ENCODE data around the gene TES. TPM values are rescaled to one million over a fixed set of nuclear protein-coding genes. Genes with fewer than 3 reads are reported as not detected.

The TES gene
- total and polyA plus RNA-seq, 9 of the 15 experiments (the other 6 are each of a cell fraction or from before 2014, with no cell fraction given): 20.7 to 61.6 (median 53.8) TPM

GRCh38 chr7:116211006-116211912 is 920 bp downstream of the TES start (continued):
- peak in 1 of 2 experiments; percentile 89; a peak in 3 of 4 replicates for TF ChIP-seq MLLT1 (IDR thresholded peaks at IDR 0.05)
- 0 out of 2 replicates have a peak, but pooled peaks have one; percentile 47 for TF ChIP-seq CREB3L1 (IDR thresholded peaks at IDR 0.05; ENCODE audit: borderline replicate concordance, low read depth)
- TF ChIP-seq SAP30 (IDR thresholded peaks at IDR 0.05; ENCODE audit: borderline replicate concordance, insufficient read depth, low read depth, low read length, poor library complexity, severe bottlenecking): peak; percentile 36
- peak; percentile 99 for TF ChIP-seq JUND (IDR thresholded peaks at IDR 0.05; ENCODE audit: borderline replicate concordance, low read depth, low read length)
- TF ChIP-seq JUND (tag; IDR thresholded peaks at IDR 0.05; ENCODE audit: borderline replicate concordance, low read depth, low read length): peak; percentile 98; the same call in 2 of the 3 replicates
- TF ChIP-seq SAFB2 (IDR thresholded peaks at IDR 0.05; ENCODE audit: borderline replicate concordance, low read depth, low read length, severe bottlenecking): no peak
- TF ChIP-seq ZNF41 (CRISPR knock-in tag; conservative IDR thresholded peaks at IDR 0.05): 0 out of 2 replicates have a peak, but pooled peaks have one; percentile 16
- no peak for TF ChIP-seq ELF4 (CRISPR knock-in tag; IDR thresholded peaks at IDR 0.05)
- TF ChIP-seq RBM14 (IDR thresholded peaks at IDR 0.05; ENCODE audit: borderline replicate concordance, insufficient read depth, low read depth, low read length): no peak
- no peak for TF ChIP-seq FOXJ2 (tag; IDR thresholded peaks at IDR 0.05)
- TF ChIP-seq ZNF12 (CRISPR knock-in tag; IDR thresholded peaks at IDR 0.05): 0 out of 2 replicates have a peak, but pooled peaks have one; percentile 45
- TF ChIP-seq POLR2G (IDR thresholded peaks at IDR 0.05; ENCODE audit: low read depth, low read length): peak; percentile 79
- peak; percentile 98 for TF ChIP-seq ATF3 (IDR thresholded peaks at IDR 0.05)
- peak; percentile 90 for TF ChIP-seq ATF3 (CRISPR knock-in tag; conservative IDR thresholded peaks at IDR 0.05)
- TF ChIP-seq ZBTB17 (CRISPR knock-in tag; IDR thresholded peaks at IDR 0.05): no peak
- TF ChIP-seq SRF (CRISPR knock-in tag; IDR thresholded peaks at IDR 0.05): peak in 1 of 2 experiments; percentile 45; a peak in 1 of 4 replicates
- TF ChIP-seq ZNF146 (CRISPR knock-in tag; IDR thresholded peaks at IDR 0.05; ENCODE audit: unreplicated experiment): no peak
- no peak for TF ChIP-seq ZBTB8A (IDR thresholded peaks at IDR 0.05; ENCODE audit: partially characterized antibody)
- TF ChIP-seq SP1 (CRISPR knock-in tag; IDR thresholded peaks at IDR 0.05): peak; percentile 62; the same call in 1 of the 2 replicates
- peak; percentile 21; the same call in 1 of the 2 replicates for TF ChIP-seq ZNF584 (CRISPR knock-in tag; IDR thresholded peaks at IDR 0.05; ENCODE audit: low read depth)
- peak; percentile 96 for TF ChIP-seq JUN (IDR thresholded peaks at IDR 0.05; ENCODE audit: borderline replicate concordance, low read depth, low read length)
- TF ChIP-seq JUN (CRISPR knock-in tag; IDR thresholded peaks at IDR 0.05; ENCODE audit: borderline replicate concordance): no peak; the same call in 1 of the 2 replicates

Measured in K562 (cell line).